ENCODE data around the gene GPC5.

The GPC5 gene

GRCh38 chr13:92042522-92042921 lies 644.1 kb downstream of the GPC5 start:
- DNase-seq: no peak

- no peak for DNase-seq
Observed at GRCh38 chr13:92044351-92044750, 645.9 kb downstream of the GPC5 start.

DNA sequence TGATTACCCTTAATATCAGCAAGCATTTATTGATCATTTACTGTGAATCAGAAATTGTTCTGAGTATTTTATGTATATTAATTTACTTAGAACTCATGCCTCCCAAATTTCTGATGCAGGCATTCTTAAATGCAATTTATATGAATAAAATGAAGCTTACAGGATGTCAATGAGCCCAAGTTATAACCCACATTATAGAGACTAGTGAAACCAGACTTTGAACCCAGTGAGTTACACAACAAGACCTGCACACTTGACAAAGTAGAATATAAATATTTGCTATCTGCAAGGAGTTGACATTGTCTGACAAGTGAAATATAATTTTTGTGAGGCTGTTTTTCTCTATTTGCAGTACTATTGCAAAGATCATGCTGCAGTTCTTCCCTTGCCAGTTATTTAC lies 656.0 kb downstream of the GPC5 start:
- no peak for DNase-seq

DNA sequence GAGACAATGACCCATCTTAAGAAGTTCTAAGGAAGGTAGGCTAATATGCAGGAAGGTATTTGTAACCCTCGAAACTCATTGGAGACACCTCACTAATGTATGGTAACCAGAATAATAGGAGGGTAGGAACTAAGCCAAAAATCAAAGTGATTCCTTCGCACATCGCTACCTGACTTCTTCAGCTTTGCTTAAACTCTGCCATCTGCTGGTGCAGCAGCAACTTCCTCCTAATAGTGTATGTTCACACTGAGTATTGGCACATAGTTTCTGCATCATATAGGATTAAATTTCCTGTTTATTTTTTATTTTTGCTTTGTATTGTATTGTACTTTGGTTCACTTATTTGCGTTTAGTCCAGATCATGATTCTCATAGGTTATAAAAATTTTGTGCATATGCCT lies 676.2 kb downstream of the GPC5 start:
- no peak for DNase-seq

- DNase-seq: no peak
Observed at GRCh38 chr13:92097337-92097903, 699.0 kb downstream of the GPC5 start.

GRCh38 chr13:92101801-92102200 lies 703.4 kb downstream of the GPC5 start:
- no peak for DNase-seq

DNA sequence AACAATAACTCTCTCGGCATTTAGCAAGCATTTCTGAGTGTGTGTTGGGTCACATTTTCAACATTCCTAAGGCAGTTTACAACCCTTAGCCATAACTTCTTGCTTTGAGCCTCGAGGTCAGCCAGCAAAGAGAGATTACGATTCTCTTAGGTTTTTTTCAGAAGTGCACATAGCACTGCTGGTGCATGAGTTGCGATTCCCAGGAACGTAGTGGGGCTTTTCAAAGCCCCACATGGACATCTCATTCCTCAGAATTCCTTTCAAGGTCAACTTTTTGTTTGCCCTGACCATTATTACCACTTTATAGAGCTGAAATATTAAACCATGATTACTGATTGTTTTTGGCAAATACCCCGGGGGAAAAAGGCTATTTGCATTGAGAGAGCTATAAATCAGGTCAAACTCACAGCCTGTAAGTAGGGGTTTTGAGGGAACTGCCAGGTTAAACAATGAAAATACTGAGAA lies 705.3 kb downstream of the GPC5 start:
- no peak for DNase-seq

DNA sequence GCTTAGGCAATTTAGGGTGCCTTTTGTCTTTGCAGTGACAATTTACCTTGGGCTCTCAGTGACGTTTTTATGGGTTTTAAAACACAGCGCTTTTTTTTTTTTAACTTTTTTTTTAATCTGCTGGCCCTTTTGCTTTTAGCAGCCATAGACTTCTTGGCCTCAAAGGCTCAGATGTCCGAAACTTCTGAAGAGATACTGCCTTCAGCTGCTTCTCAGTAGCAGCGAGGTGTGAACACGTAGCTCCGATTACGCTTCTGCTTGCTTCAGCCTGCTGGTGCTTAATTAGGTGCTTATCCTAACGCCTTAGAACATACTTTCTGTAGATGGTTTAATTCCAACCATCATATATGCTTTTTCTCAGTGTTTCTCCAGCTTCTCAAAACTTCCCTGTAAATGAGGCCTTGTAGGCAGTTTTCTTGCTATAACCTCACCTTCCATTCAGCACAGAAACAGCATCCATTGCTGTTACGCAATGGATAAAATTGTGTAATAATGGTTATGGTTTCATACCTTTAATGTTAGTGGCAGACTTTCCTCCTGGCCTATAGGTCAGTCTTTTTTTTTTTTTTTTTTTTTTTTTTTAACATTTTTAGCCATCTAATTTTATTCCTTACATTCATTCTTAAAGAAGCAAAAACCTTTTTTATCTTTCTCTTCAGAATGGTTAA lies 723.9 kb downstream of the GPC5 start:
- DNase-seq: no peak

DNA sequence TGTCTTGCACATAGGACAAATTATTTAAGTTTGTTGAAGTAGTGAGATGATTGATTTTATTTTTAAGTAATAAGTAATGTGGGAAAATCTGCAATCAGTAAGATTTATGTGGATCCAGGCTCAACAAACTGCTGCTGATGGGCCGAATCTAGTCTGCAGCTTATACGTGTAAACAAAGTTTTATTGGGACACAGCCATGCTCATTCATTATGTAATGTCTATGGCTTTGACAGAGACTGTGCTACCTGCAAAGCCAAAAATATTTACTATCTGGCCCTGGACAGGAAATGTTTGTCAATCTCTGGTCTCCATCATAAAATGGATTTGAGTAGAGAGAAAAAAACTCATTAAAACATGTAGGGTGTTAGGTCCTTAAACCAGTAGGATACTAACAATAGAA lies 728.0 kb downstream of the GPC5 start:
- no peak for DNase-seq

- DNase-seq: no peak
Observed at GRCh38 chr13:92135509-92135908, 737.1 kb downstream of the GPC5 start.

DNA sequence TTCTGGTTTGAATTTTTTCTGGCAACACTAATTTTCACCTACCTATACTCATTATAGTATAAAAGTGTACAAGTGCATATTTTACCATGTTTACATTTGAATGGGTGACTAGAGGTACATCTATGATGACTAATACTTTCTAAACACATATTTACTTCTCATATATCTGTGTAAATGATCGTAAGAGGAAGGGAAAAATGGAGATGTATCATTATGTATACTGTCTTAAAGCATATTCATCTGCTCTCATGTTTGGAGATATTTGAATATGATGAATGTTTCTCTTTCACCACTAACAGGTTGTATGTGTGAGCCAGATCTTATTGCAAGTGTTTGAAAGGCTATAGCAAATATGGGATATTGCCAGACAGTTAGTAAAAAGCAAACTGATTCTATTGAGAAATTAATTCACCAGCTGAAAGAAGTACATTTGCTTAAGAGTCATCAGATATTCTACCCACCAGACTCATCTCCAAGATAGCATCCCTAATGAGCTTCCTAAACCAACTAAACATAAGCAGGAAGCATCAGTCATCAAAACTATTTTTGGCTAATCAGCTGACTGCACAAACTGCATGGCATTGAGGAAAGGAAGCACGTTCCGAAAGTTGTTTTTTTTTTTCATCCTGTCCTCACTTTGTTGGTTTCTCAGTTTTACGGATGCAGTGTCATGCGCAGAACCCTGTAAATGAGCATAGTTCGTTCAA lies 738.2 kb downstream of the GPC5 start:
- DNase-seq: no peak

DNA sequence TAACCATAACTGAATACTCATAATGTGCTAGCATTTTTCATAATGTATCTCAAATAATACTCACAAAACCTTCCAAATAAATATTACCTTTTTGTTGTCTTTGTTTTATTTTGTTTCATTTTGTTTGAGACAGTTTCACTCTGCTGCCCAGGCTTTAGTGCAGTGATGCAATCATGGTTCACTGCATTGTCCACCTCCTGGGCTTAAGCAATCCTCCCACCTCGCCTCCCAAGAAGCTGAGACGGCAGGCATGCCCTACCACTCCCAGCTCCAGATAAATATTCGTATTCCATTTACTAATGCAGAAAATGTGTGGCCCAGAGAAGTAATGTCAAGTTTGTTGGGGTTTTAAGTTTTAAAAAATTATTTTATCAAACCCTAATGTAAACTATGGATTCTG lies 739.1 kb downstream of the GPC5 start:
- DNase-seq: no peak

- DNase-seq: no peak
Observed at GRCh38 chr13:92143766-92144165, 745.3 kb downstream of the GPC5 start.

DNA sequence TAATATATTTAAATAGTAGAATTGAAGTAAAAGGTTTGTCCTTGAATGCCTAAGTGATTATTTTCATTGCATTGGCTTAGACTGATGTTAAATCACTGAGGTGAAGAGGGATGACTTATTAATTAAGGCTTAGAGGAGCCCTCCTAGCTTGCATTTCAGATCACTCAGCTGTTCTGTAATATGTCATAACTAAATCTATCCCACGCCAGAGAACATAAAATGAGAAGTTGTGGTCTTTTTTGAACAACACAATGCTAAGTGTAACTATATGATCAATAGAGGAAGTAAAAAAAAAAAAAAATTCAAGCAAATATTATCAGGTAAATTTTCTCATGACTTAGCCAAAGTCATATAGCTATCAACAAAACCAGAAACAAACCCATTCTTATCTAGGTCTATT lies 752.2 kb downstream of the GPC5 start:
- no peak for DNase-seq

DNA sequence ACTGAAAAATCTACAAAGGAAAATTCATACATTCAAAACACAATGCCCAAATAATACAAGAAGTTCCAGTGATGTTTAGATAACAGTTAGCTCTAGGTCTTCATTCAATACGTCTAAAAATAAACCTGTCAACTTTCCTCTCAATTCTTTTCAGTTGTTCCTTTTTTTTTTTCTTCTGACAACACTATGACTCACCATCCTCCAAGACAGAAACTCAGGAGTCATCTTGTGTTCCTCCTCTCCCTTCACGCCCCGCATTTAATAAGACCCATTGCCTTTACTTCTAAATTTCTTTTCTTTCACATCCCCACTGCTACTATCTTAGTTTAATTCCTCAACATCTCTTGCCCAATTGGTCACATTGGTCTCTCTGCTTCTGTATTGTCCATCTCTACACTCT lies 759.9 kb downstream of the GPC5 start:
- no peak for DNase-seq

DNA sequence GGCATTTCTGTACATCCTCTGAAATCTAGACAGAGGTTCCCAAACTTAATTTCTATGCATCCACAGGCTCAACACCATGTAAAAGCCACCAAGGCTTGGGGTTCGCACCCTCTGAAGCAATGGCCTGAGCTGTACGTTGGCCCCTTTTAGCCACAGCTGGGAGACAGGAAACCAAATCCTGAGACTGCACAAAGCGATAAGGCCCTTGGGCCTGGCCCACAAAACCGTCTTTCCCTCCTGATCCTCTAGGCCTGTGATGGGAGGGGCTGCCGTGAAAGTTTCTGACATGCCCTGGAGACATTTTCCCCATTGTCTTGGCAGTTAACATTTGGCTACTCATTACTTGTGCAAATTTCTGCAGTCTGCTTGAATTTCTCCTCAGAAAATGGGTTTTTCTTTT lies 766.4 kb downstream of the GPC5 start:
- no peak for DNase-seq

GRCh38 chr13:92172191-92172590 lies 773.8 kb downstream of the GPC5 start:
- DNase-seq: no peak

GRCh38 chr13:92173254-92173653 lies 774.8 kb downstream of the GPC5 start:
- DNase-seq: no peak

DNA sequence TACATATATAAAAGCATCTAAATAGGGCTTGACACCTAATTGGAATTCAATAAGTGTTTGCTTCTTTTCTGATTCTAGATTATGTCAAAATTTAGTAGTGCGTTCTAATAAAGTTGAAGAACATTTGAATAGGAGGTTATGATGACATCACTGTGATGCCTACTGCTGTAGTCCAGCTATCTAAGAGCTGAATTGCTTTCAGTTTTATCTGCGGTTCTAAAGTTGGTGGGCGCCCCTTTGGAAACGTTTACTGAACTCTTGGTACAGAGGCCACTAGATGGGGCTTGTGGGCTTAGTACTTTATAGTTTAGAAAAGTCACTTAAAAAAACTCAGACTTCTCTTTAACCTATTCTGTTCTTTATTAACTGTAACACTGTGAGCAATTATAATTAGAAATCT lies 776.9 kb downstream of the GPC5 start:
- DNase-seq: no peak

- no peak for DNase-seq
Observed at GRCh38 chr13:92177966-92178365, 779.5 kb downstream of the GPC5 start.

DNA sequence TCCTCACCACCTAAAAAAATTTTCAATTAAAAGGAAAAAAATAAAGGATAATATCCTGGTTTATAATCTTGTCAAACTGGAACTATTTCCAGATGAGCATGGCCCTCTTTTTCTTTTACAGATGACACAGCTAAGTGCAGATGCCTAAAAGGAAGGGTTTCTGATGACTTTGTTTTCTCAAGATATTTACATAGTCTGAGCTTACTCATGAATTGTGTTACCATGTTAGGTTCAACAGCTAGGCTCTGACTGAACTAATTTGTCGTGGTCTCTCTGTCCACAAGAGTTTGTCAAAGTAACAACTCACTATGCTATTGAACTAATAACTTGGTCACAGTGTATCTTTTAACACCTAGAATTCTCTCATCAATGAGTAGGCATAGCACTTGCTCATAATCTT lies 780.8 kb downstream of the GPC5 start:
- no peak for DNase-seq

DNA sequence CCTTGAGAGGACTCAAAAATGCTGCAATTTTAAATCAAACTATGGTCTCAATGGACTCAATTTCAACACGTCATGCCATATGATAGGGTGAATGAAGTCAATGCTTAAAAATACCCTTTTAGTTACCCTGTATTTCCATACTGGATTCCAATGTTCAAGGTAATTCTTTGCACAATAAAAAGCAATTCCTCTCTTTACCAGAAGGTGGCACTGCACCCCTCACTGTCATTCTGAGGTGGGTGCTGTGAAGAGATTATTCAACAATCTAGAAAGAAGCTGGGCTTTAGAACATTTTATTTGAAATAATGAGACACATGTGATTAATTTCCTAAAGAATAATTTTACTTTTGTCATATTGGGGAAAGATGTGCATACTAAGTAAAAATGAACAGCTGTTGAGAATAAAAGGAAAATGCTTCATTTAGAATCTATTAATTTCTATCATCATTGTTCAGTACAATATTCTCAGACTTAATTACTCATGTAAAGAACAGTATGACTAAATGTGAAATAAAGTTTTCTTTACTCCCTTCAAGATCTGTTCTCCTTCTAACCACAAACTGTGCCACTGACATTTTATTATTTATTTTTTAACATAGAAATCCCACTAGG lies 789.1 kb downstream of the GPC5 start:
- DNase-seq: no peak

DNA sequence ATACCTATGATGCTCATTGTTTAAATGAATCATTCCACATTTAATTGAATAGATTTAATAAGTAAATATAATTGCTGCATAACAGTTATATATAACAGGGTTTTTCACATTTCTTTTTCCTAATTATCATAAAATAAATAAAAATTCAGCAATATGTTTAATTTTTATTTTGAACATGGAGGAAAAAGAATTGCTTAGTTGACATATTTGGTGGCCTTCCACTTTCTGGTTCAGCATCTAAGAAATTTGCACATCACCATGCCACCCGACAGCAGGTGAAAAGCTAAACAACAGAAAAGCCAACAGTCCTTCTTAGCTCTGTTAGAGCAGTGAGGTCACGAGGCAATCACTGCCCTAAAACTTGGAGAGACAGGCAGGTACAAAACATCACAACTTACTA lies 790.2 kb downstream of the GPC5 start:
- no peak for DNase-seq

Measured in NCI-H1105 (cell line).